ENCODE measurements around the gene ACKR2.

Gene ACKR2

DNA sequence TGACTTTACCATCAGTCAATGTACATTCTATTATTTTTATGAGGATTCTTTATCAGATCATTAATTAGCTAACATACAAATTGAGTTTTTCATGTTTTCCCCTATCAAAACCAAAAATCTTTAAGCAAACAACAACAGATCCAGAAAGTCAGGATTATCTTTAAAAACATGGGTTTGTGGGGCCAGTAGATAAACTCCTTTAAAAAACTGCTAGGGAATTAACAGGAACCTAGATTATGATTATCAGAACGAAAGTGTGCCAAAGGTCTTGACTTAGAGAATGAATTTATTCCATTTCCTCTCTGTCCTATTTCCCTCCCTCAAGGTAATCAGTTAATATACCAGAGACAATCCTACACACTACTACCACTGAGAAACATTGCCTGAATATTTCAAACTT, 23.0 kb upstream of the ACKR2 start:
- Histone ChIP-seq H3K27me3 (ENCODE audit: control insufficient read depth, low read length) (no peaks in the 10 kb centered on the region), H3K9me3 (ENCODE audit: control insufficient read depth, insufficient read depth, low read length) (no peaks in the 10 kb centered on the region), H4K20me1 (ENCODE audit: control insufficient read depth, insufficient read depth, low read depth, low read length) (no peaks in the 10 kb centered on the region), H3K36me3 (ENCODE audit: control insufficient read depth, low read length) (peaks cover 44% of the 10 kb centered on the region), H3K27ac (ENCODE audit: low read depth, low read length) (no peak overlapping the region), H3K4me2 (ENCODE audit: low read length) (no peak overlapping the region), H3K4me1 (ENCODE audit: control insufficient read depth, low read length) (no peaks in the 10 kb centered on the region), H3K79me2 (ENCODE audit: control insufficient read depth, low read length) (peaks cover 12% of the 10 kb centered on the region), H3K4me3 (ENCODE audit: low read length) (no peak overlapping the region), H3K9me2 (replicated peaks; ENCODE audit: control insufficient read depth, low read length) (no peaks in the 10 kb centered on the region), H3F3A (ENCODE audit: control insufficient read depth, insufficient read depth) (peaks cover 2% of the 10 kb centered on the region; the same call in 1 of the 2 replicates)
- TF ChIP-seq CTCF (IDR thresholded peaks at IDR 0.05; ENCODE audit: low read depth, low read length, poor library complexity, severe bottlenecking) (no peak), EZH2phosphoT487 (IDR thresholded peaks at IDR 0.05; ENCODE audit: borderline replicate concordance, low read length) (no peak)

DNA sequence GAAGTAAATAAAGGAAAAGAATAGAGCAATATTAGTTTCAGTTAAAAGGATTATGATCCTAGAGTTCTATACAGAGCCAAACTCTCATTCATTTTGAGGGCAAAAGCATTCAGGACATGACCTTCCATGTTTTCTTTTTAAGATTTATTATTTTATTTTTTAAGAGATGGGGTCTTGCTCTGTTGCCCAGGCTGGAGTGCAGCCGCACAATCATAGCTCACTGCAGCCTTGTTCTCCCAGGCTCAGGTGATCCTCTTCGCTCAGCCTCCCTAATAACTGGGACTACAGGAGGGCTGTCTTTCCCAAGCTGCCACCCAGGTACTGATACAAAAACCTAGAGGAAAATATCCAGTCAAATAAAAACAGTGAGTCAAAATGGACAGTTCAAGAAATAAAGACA, 22.6 kb upstream of the ACKR2 start:
- Histone ChIP-seq H3K4me2 (ENCODE audit: low read length) (no peak overlapping the region), H3K4me1 (ENCODE audit: control insufficient read depth, low read length) (no peaks in the 10 kb centered on the region), H3K27me3 (ENCODE audit: control insufficient read depth, low read length) (no peaks in the 10 kb centered on the region), H3K27ac (ENCODE audit: low read depth, low read length) (no peak overlapping the region), H3F3A (ENCODE audit: control insufficient read depth, insufficient read depth) (peaks cover 2% of the 10 kb centered on the region; the same call in 1 of the 2 replicates), H4K20me1 (ENCODE audit: control insufficient read depth, insufficient read depth, low read depth, low read length) (no peaks in the 10 kb centered on the region), H3K36me3 (ENCODE audit: control insufficient read depth, low read length) (peaks cover 44% of the 10 kb centered on the region), H3K79me2 (ENCODE audit: control insufficient read depth, low read length) (peaks cover 12% of the 10 kb centered on the region), H3K4me3 (ENCODE audit: low read length) (no peak overlapping the region), H3K9me2 (replicated peaks; ENCODE audit: control insufficient read depth, low read length) (no peaks in the 10 kb centered on the region), H3K9me3 (ENCODE audit: control insufficient read depth, insufficient read depth, low read length) (no peaks in the 10 kb centered on the region)
- TF ChIP-seq CTCF (IDR thresholded peaks at IDR 0.05; ENCODE audit: low read depth, low read length, poor library complexity, severe bottlenecking), result no peak
- no peak for TF ChIP-seq EZH2phosphoT487 (IDR thresholded peaks at IDR 0.05; ENCODE audit: borderline replicate concordance, low read length)

DNA sequence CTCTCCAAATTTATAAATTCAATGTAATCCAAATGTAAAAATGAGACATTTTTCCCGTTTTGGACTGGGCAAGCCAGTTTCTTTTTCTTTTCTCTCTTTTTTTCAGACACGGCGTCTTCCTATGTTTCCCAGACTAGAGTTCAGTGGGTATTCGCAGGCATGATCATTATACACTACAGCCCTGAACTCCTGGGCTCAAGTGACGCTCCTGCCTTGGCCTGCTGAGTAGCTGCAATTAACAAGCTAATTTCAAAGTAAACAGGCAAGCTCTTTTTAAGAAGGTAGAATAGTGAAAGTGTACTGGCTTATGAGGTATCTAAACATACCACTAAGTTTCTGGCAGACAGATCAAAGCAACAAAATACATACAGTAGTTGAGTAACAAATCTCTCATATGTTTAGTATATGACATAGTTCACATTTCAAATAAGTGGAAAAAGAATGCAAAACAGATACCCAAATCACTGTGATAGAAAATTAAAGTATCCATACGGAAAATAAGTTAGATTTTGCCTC, 18.5 kb upstream of the ACKR2 start:
- Histone ChIP-seq H3K9me3 (ENCODE audit: control insufficient read depth, insufficient read depth, low read length) (no peaks in the 10 kb centered on the region), H3K27me3 (ENCODE audit: control insufficient read depth, low read length) (no peaks in the 10 kb centered on the region), H4K20me1 (ENCODE audit: control insufficient read depth, insufficient read depth, low read depth, low read length) (no peaks in the 10 kb centered on the region), H3K9me2 (replicated peaks; ENCODE audit: control insufficient read depth, low read length) (no peaks in the 10 kb centered on the region), H3K4me1 (ENCODE audit: control insufficient read depth, low read length) (no peaks in the 10 kb centered on the region), H3K27ac (ENCODE audit: low read depth, low read length) (no peak overlapping the region), H3K79me2 (ENCODE audit: control insufficient read depth, low read length) (peaks cover 31% of the 10 kb centered on the region), H3K4me3 (ENCODE audit: low read length) (no peak overlapping the region), H3K36me3 (ENCODE audit: control insufficient read depth, low read length) (peaks cover 36% of the 10 kb centered on the region), H3K4me2 (ENCODE audit: low read length) (no peak overlapping the region), H3F3A (ENCODE audit: control insufficient read depth, insufficient read depth) (no peaks in the 10 kb centered on the region)
- TF ChIP-seq CTCF (IDR thresholded peaks at IDR 0.05; ENCODE audit: low read depth, low read length, poor library complexity, severe bottlenecking) (no peak), EZH2phosphoT487 (IDR thresholded peaks at IDR 0.05; ENCODE audit: borderline replicate concordance, low read length) (no peak)

Data from DOHH2 (cell line).